ENCODE results near the gene FTO.

Gene FTO

GRCh38 chr16:53896722-53897121 lies 192.8 kb downstream of the FTO start:
- H3K4me3 ChIP-seq (ENCODE audit: low read depth, low read length) = no peak overlapping the region
- no peak for TF ChIP-seq CTCF (IDR thresholded peaks at IDR 0.05; ENCODE audit: control insufficient read depth, extremely low read depth, insufficient read depth)

GRCh38 chr16:53898993-53899392 lies 195.0 kb downstream of the FTO start:
- no peak overlapping the region for H3K4me3 ChIP-seq (ENCODE audit: low read depth, low read length)
- TF ChIP-seq CTCF (IDR thresholded peaks at IDR 0.05; ENCODE audit: control insufficient read depth, extremely low read depth, insufficient read depth) = no peak
- peak; percentile 45 for DNase-seq (ENCODE audit: low read depth)

More at GRCh38 chr16:53896722-53897121, 192.8 kb downstream of the FTO start:
- no peak for DNase-seq (ENCODE audit: low read depth)

GRCh38 chr16:53899431-53899830 lies 195.5 kb downstream of the FTO start:
- H3K4me3 ChIP-seq (ENCODE audit: low read depth, low read length) = no peak overlapping the region
- DNase-seq (ENCODE audit: low read depth) = no peak
- TF ChIP-seq CTCF (IDR thresholded peaks at IDR 0.05; ENCODE audit: control insufficient read depth, extremely low read depth, insufficient read depth) = no peak

- no peak for TF ChIP-seq CTCF (IDR thresholded peaks at IDR 0.05; ENCODE audit: control insufficient read depth, extremely low read depth, insufficient read depth)
- H3K4me3 ChIP-seq (ENCODE audit: low read depth, low read length) = no peak overlapping the region
- DNase-seq (ENCODE audit: low read depth) = no peak
These were observed 196.7 kb downstream of the FTO start for GRCh38 chr16:53900667-53901066.

GRCh38 chr16:53901408-53901807 lies 197.5 kb downstream of the FTO start:
- no peak for TF ChIP-seq CTCF (IDR thresholded peaks at IDR 0.05; ENCODE audit: control insufficient read depth, extremely low read depth, insufficient read depth)
- no peak overlapping the region for H3K4me3 ChIP-seq (ENCODE audit: low read depth, low read length)
- DNase-seq (ENCODE audit: low read depth) = no peak

GRCh38 chr16:53904533-53904932 lies 200.6 kb downstream of the FTO start:
- no peak for DNase-seq (ENCODE audit: low read depth)
- no peak for TF ChIP-seq CTCF (IDR thresholded peaks at IDR 0.05; ENCODE audit: control insufficient read depth, extremely low read depth, insufficient read depth)
- H3K4me3 ChIP-seq (ENCODE audit: low read depth, low read length) = no peak overlapping the region

GRCh38 chr16:53905028-53905427 lies 201.1 kb downstream of the FTO start:
- DNase-seq (ENCODE audit: low read depth) = no peak
- no peak for TF ChIP-seq CTCF (IDR thresholded peaks at IDR 0.05; ENCODE audit: control insufficient read depth, extremely low read depth, insufficient read depth)
- H3K4me3 ChIP-seq (ENCODE audit: low read depth, low read length) = no peak overlapping the region
